ENCODE data around the gene LRP1. TPM values are rescaled to one million over a fixed set of nuclear protein-coding genes. Genes with fewer than 3 reads are reported as not detected.
A peak's percentile ranks its signal among the peaks of the same experiment; 100 is the strongest.

Gene LRP1
- total RNA-seq, 1 donor from 2014 or later, result 477 TPM

DNA sequence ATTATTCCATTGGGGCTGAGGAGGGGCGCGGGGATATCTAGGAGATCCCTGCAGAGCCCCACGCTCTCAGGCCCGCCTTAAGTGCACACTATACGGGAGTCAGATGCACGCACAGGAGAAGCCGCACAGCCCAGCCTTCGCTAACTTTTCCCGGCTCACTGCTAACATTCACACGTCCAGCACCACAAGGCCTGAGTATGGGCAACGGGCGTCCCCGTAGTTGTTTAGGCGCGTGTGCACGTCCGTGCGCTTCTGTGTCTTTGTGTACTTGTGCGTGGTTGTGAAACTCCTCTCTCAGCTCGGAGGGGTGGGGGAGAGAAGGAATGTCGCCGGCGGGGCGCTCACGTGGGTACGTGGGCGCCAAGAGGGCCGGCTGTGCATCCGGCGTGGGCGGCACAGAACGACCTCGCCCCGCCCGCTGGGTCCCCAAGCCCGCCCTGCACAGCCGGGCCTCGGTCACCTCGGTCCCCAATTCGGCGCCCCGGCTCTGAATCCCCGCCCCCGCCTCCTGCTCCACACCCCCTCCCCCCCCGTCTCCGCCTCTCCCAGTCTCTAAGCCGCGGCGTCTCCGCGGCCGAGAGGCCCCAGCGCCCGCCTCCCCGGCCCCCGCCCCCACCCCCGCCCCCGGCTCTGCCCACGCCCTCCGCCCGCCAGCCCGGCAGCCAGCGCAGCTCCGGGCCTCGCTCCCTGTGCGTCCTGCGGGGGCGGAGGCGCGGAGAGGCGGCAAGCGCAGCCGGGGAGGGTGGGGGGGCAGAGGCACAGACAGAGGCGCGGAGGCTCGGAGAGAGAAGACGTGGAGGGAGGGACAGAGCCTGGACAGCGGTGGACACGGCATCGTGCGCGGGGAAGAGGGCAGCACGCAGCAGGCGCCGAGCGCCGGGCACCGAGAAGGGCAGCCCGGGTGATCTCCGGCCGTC is 39.7 kb upstream of the LRP1 start, which contains the start of gene NAB2:
Gene NAB2 (plus strand): TSS at position 761 of the 917 bp plus-strand sequence. CDS start 158 bp downstream, outside the sequence.
- intact Hi-C loops (cut with DNase I), result no loop called here
- H3K27ac ChIP-seq, result peak within 1 kb of the TSS; percentile 100
- peaks cover 0 to 26% of the 10 kb centered on the region in 2 donors for H3K36me3 ChIP-seq
- TF ChIP-seq POLR2AphosphoS5 (IDR thresholded peaks at IDR 0.05; ENCODE audit: insufficient read depth in 1 of 2, low read depth in 1 of 2), result peak; percentile 64 to 97
- TF ChIP-seq, protein P1, sequence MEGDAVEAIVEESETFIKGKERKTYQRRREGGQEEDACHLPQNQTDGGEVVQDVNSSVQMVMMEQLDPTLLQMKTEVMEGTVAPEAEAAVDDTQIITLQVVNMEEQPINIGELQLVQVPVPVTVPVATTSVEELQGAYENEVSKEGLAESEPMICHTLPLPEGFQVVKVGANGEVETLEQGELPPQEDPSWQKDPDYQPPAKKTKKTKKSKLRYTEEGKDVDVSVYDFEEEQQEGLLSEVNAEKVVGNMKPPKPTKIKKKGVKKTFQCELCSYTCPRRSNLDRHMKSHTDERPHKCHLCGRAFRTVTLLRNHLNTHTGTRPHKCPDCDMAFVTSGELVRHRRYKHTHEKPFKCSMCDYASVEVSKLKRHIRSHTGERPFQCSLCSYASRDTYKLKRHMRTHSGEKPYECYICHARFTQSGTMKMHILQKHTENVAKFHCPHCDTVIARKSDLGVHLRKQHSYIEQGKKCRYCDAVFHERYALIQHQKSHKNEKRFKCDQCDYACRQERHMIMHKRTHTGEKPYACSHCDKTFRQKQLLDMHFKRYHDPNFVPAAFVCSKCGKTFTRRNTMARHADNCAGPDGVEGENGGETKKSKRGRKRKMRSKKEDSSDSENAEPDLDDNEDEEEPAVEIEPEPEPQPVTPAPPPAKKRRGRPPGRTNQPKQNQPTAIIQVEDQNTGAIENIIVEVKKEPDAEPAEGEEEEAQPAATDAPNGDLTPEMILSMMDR (IDR thresholded peaks at IDR 0.05), result peak in 1 of 3 experiments; percentile 20
- peak in 1 of 2 donors; percentile 93 for TF ChIP-seq POLR2A (IDR thresholded peaks at IDR 0.05)
- H3K4me3 ChIP-seq, result peak within 1 kb of the TSS; percentile 81 to 89
- H3K27me3 ChIP-seq, result no peaks in the 10 kb centered on the region
- peaks cover 54% of the 10 kb centered on the region for H3K4me1 ChIP-seq
- peak; percentile 96 to 97 for DNase-seq (ENCODE audit: extremely low spot score in 2 of 2)
- H3K9me3 ChIP-seq, result no peaks in the 10 kb centered on the region

DNA sequence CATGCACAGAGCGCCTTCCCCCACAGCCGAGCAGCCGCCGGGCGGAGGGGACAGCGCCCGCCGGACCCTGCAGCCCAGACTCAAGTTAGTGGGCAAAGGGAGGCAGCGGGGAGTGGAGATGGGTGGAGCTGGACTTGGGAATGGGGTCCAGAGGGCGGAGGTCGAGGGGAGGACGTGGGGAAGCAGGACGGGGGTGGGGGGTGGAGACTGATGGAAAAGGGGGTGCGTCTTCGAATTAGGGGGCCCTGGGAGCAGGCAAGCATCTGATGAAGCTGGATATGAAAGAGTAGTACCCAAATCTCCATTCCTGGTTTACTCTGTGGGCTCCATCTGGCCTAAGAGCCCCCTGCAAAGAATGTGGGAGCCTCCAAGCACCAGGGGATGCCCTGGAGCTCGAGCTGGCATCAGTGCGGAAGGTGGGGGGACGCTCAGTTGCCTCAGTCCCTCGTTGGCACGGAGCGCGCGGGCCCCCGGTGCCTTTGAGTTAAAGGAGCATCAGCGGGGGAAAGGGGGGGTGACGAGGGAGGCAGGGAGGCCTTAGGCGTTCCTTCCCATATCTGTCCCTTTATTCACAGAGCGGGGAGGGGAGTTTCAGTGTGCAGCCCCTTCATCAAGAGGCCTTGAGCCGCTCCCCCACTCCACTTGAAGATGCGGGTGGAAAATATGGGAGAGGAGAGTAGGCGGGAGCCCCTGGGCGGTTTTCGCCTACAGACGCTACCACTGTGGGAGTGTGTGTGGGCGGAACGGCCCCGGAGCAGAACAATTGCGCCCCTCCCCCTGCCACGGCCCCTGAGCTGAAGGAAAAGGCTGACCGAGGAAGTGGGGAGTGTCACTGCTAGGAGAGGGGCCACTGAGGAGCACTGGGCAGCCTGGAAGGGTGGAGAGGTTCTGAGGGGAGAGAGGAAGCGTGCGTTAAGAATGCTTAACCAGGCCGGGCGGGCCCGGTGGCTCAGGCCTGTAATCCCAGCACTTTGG is 38.7 kb upstream of the LRP1 start:
- no peaks in the 10 kb centered on the region for H3K27me3 ChIP-seq
- peaks cover 0 to 27% of the 10 kb centered on the region in 2 donors for H3K36me3 ChIP-seq
- peak in 1 of 2 donors; percentile 96 for DNase-seq (ENCODE audit: extremely low spot score in 2 of 2)
- peak overlapping the region; percentile 81 to 89 for H3K4me3 ChIP-seq
- TF ChIP-seq POLR2AphosphoS5 (IDR thresholded peaks at IDR 0.05; ENCODE audit: insufficient read depth in 1 of 2, low read depth in 1 of 2) (peak; percentile 32 to 70), POLR2A (IDR thresholded peaks at IDR 0.05) (peak in 1 of 2 donors; percentile 45)
- TF ChIP-seq, protein P1 (IDR thresholded peaks at IDR 0.05), result no peak
- peak overlapping the region; percentile 100 for H3K27ac ChIP-seq
- intact Hi-C loops (cut with DNase I), result no loop called here
- peaks cover 63% of the 10 kb centered on the region for H3K4me1 ChIP-seq
- no peaks in the 10 kb centered on the region for H3K9me3 ChIP-seq

DNA sequence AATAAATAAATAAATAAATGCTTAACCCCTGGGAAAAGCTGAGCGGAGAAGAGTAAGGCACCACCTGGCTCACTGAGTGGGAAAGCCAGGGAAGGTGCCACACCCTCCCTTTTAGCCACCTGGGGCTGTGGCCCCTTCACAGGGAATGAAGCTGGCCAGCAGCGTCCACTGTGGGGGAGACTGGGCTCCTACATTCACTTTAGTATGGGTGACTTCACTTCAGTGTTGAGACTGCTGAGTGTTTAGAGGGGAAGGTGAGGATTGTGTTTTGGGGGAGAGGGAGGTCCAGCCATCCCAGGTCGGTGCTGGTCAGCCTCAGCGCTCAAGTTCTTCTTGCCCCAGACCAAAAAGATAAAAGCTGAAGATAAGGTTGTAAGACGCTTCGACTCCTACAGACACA is 37.8 kb upstream of the LRP1 start:
- no peak for DNase-seq (ENCODE audit: extremely low spot score in 2 of 2)
- no peaks in the 10 kb centered on the region for H3K9me3 ChIP-seq
- intact Hi-C loops (cut with DNase I), result no loop called here
- H3K4me3 ChIP-seq, result peak overlapping the region; percentile 81 to 89
- peaks cover 0 to 35% of the 10 kb centered on the region in 2 donors for H3K36me3 ChIP-seq
- peaks cover 63% of the 10 kb centered on the region for H3K4me1 ChIP-seq
- no peaks in the 10 kb centered on the region for H3K27me3 ChIP-seq
- TF ChIP-seq, protein P1 (IDR thresholded peaks at IDR 0.05), result no peak
- no peak for TF ChIP-seq POLR2AphosphoS5 (IDR thresholded peaks at IDR 0.05; ENCODE audit: insufficient read depth in 1 of 2, low read depth in 1 of 2)
- peak overlapping the region; percentile 100 for H3K27ac ChIP-seq

DNA sequence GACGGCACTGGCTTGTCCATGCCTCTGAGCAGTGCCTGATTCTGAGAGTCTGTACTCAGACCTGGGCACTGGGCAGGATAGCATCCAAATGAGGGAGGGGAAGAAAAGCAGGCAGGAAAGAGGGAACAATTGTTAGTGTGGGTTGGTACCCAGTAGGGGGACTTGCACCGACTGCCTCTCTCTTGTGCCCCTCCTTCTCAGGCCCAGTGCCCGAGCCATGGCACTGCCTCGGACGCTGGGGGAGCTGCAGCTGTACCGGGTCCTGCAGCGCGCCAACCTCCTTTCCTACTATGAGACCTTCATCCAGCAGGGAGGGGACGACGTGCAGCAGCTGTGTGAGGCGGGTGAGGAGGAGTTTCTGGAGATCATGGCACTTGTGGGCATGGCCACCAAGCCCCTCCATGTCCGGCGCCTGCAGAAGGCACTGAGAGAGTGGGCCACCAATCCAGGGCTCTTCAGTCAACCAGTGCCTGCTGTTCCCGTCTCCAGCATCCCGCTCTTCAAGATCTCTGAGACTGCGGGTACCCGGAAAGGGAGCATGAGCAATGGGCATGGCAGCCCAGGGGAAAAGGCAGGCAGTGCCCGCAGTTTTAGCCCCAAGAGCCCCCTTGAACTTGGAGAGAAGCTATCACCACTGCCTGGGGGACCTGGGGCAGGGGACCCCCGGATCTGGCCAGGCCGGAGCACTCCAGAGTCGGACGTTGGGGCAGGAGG is 37.2 kb upstream of the LRP1 start:
- Histone ChIP-seq H3K4me3 (peak overlapping the region; percentile 81 to 89), H3K9me3 (no peaks in the 10 kb centered on the region), H3K27ac (peak overlapping the region; percentile 100), H3K4me1 (peaks cover 63% of the 10 kb centered on the region), H3K27me3 (no peaks in the 10 kb centered on the region), H3K36me3 (peaks cover 0 to 41% of the 10 kb centered on the region in 2 donors)
- TF ChIP-seq POLR2AphosphoS5 (IDR thresholded peaks at IDR 0.05; ENCODE audit: insufficient read depth in 1 of 2, low read depth in 1 of 2) (no peak), POLR2A (IDR thresholded peaks at IDR 0.05) (no peak)
- TF ChIP-seq, protein P1 (IDR thresholded peaks at IDR 0.05), result no peak
- intact Hi-C loops (cut with DNase I), result no loop called here
- DNase-seq (ENCODE audit: extremely low spot score in 2 of 2), result no peak

Measured in vagina (tissue), 2 donors.